Smooth muscle cell (in vitro differentiated cells): ENCODE data around the gene B3GAT3. TPM values are rescaled to one million over a fixed set of nuclear protein-coding genes. Genes with fewer than 3 reads are reported as not detected.
A peak's percentile ranks its signal among the peaks of the same experiment; 100 is the strongest.

Experiments used
- DNase-seq: peaks from one replicate; lab custom pipeline; 2025; ENCODE audit not compliant: unreplicated experiment; lab: John Stamatoyannopoulos, UW
- H2AFZ ChIP-seq: fragments of 200-600 bp; sonication (generic); 2 replicates; pipeline ENCODE4 v1.6.0; 2016; ENCODE audit warnings: antibody characterized with exemption, low read depth, mild to moderate bottlenecking
- H3F3A ChIP-seq: fragments of 200-600 bp; sonication (generic); 2 replicates; pipeline ENCODE4 v1.6.0; 2017; ENCODE audit warnings: antibody characterized with exemption, low read depth
- H3K27ac ChIP-seq: fragments of 200-600 bp; sonication (generic); 2 replicates; pipeline ENCODE4 v1.5.1; 2016; ENCODE audit warnings: low read depth, mild to moderate bottlenecking
- H3K27me3 ChIP-seq: fragments of 200-600 bp; sonication (generic); 2 replicates; pipeline ENCODE4 v1.6.1; 2016; ENCODE audit warnings: low read depth, mild to moderate bottlenecking
- H3K36me3 ChIP-seq: fragments of 200-600 bp; sonication (generic); 2 replicates; pipeline ENCODE4 v1.5.1; 2016; ENCODE audit warnings: low read depth
- H3K4me1 ChIP-seq: fragments of 200-600 bp; sonication (generic); 2 replicates; pipeline ENCODE4 v1.5.1; 2016; ENCODE audit warnings: low read depth
- H3K4me2 ChIP-seq: fragments of 200-600 bp; sonication (generic); 2 replicates; pipeline ENCODE4 v1.6.0; 2016; ENCODE audit warnings: mild to moderate bottlenecking
- H3K4me3 ChIP-seq: fragments of 200-600 bp; sonication (generic); 2 replicates; pipeline ENCODE4 v1.5.1; 2016; ENCODE audit warnings: mild to moderate bottlenecking
- H3K79me2 ChIP-seq: fragments of 200-600 bp; sonication (generic); 2 replicates; pipeline ENCODE4 v1.6.0; 2016; ENCODE audit warnings: low read depth, mild to moderate bottlenecking
- H3K9ac ChIP-seq: fragments of 200-600 bp; sonication (generic); 2 replicates; pipeline ENCODE4 v1.6.0; 2016; ENCODE audit warnings: low read depth
- H3K9me3 ChIP-seq: fragments of 200-600 bp; sonication (generic); replicated peaks from 2 replicates; pipeline ENCODE4 v1.5.1; 2016; ENCODE audit warnings: low read depth
- H4K20me1 ChIP-seq: fragments of 200-600 bp; sonication (generic); 2 replicates; pipeline ENCODE4 v1.6.0; 2016; ENCODE audit warnings: low read depth
- CTCF ChIP-seq: fragments of 200-600 bp; sonication (generic); IDR thresholded peaks from 2 replicates; pipeline ENCODE4 v1.5.1; 2017; ENCODE audit warnings: borderline replicate concordance, mild to moderate bottlenecking, antibody characterized with exemption; ENCODE audit not compliant: insufficient read depth, poor library complexity, severe bottlenecking
- WGBS: methylation state at CpG from one replicate; pipeline ENCODE4 v1.1.7; 2016; ENCODE audit warnings: low lambda C conversion rate; 5-methylcytosine and 5-hydroxymethylcytosine counted together
- polyA plus RNA-seq: library from polyadenylated mRNA; unstranded; fragments of >200 nt; fragmentation: Nextera tagmentation; extraction: Ambion mirVana; gene quantifications from 2 replicates; pipeline ENCODE4 v1.2.1, GENCODE V29; 2016
- total RNA-seq: library from RNA; depleted of rRNA; stranded (reverse); fragments of >200 nt; gene quantifications from 2 replicates; pipeline ENCODE4 v1.2.3, GENCODE V29; 2014

B3GAT3 gene
- total and polyA plus RNA-seq, 2 experiments from 2014 or later = 20.0 to 66.9 TPM

DNA sequence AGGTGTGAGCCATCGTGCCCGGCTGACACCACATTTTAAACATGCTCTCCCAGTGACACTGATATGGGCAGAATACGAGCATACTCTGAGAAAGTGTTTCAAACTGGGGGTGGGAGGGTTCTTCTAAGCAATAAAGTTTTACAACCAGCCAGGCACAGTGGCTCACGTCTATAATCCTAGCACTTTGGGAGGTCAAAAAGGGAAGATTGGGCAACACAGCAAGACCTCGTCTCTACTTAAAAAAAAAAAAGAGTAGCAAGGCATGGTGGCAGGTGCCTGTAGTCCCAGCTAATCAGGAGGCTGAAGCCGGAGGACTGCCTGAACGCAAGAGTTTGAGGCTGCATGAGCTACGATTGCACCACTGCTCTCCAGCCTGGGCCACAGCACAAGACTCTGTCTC is 22.4 kb upstream of the B3GAT3 start:
- Histone ChIP-seq H3K4me3 (no peak overlapping the region), H4K20me1 (peaks cover 10% of the 10 kb centered on the region), H3F3A (peaks cover 3% of the 10 kb centered on the region), H3K4me2 (no peak overlapping the region), H3K27me3 (no peaks in the 10 kb centered on the region), H3K79me2 (peaks cover 60% of the 10 kb centered on the region), H3K36me3 (no peaks in the 10 kb centered on the region), H2AFZ (no peak overlapping the region), H3K27ac (no peak overlapping the region), H3K4me1 (no peaks in the 10 kb centered on the region), H3K9ac (no peak overlapping the region), H3K9me3 (no peaks in the 10 kb centered on the region)
- WGBS = 74% methylated on average over 8 of the region's 8 CpGs
- DNase-seq = no peak
- no peak for TF ChIP-seq CTCF

GRCh38 chr11:62632492-62632891 is 10.7 kb upstream of the B3GAT3 start:
- H3K4me1 ChIP-seq = no peaks in the 10 kb centered on the region
- no peaks in the 10 kb centered on the region for H3K9me3 ChIP-seq
- WGBS = 93% methylated on average over 6 of the region's 6 CpGs
- no peaks in the 10 kb centered on the region for H3K27me3 ChIP-seq
- H2AFZ ChIP-seq = no peak overlapping the region
- no peak for TF ChIP-seq CTCF
- peaks cover 21% of the 10 kb centered on the region for H3K36me3 ChIP-seq
- peaks cover 4% of the 10 kb centered on the region for H3F3A ChIP-seq
- no peak overlapping the region for H3K4me2 ChIP-seq
- no peak overlapping the region for H3K4me3 ChIP-seq
- H3K27ac ChIP-seq = no peak overlapping the region
- DNase-seq = no peak
- no peak overlapping the region for H3K9ac ChIP-seq
- H4K20me1 ChIP-seq = no peaks in the 10 kb centered on the region
- peaks cover 3% of the 10 kb centered on the region for H3K79me2 ChIP-seq

DNA sequence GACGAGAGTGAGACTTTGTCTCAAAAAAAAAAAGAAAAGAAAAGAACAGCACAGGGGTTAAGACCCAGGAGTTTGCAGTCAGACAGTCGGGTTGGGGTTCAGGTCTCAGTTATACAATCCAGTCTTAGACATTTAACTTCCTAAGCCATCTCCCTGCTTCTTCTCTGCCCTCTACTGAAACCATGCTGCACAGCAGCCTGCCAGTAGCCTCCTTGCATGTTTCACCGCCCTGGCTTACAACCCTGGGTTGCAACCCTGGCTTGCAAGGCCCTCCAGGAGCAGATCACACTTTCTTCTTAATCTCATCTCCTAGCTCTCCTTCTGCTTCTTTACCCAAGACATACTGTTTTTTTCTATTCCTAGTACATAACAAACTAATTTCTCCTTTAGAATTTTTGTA is 5.9 kb upstream of the B3GAT3 start:
- H2AFZ ChIP-seq = no peak overlapping the region
- no peak overlapping the region for H3K4me2 ChIP-seq
- no peak for TF ChIP-seq CTCF
- H3K9me3 ChIP-seq = no peaks in the 10 kb centered on the region
- H3K36me3 ChIP-seq = peaks cover 13% of the 10 kb centered on the region
- no peaks in the 10 kb centered on the region for H3K27me3 ChIP-seq
- peaks cover 16% of the 10 kb centered on the region for H3F3A ChIP-seq
- WGBS = 89% methylated on average over 3 of the region's 3 CpGs
- H3K4me3 ChIP-seq = no peak overlapping the region
- H3K4me1 ChIP-seq = no peaks in the 10 kb centered on the region
- no peak overlapping the region for H3K9ac ChIP-seq
- H4K20me1 ChIP-seq = no peaks in the 10 kb centered on the region
- no peaks in the 10 kb centered on the region for H3K79me2 ChIP-seq
- H3K27ac ChIP-seq = no peak overlapping the region
- DNase-seq = no peak

DNA sequence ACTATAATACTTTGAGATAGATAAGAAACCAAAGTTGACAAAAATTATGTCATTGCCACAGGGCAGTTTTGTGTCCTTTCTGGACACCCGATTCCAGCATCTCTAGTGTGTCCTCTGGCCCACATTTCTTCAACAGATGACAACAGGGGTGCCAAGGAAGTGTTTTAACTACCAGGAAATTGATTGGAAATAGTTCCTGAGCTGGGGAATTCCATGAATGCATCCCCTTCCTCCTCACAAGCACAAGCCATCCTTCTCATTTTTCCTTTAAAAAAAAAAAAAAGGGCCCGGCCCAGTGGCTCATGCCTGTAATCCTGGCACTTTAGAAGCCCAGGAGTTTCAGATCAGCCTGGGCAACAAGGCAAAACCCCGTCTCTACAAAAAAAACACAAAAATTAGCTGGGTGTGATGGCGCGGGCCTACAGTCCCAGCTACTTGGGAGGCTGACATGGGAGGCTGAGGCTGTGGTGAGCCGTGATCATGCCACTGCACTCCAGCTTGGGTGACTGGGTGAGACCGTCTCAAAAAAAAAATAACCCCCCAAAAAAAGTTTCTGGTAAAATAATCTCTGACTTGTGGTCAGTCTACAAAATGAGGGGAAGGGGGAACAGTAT is 797 bp upstream of the B3GAT3 start:
- H3K36me3 ChIP-seq = peaks cover 3% of the 10 kb centered on the region
- TF ChIP-seq CTCF = no peak
- H3F3A ChIP-seq = peaks cover 29% of the 10 kb centered on the region
- H3K27ac ChIP-seq = peak overlapping the region; percentile 92
- DNase-seq = no peak
- no peak overlapping the region for H2AFZ ChIP-seq
- H3K79me2 ChIP-seq = peaks cover 13% of the 10 kb centered on the region
- WGBS = 94% methylated on average over 7 of the region's 7 CpGs
- no peaks in the 10 kb centered on the region for H3K27me3 ChIP-seq
- no peaks in the 10 kb centered on the region for H3K9me3 ChIP-seq
- peak overlapping the region; percentile 54 for H3K9ac ChIP-seq
- H3K4me1 ChIP-seq = peaks cover 10% of the 10 kb centered on the region
- peak overlapping the region; percentile 97 for H3K4me2 ChIP-seq
- no peaks in the 10 kb centered on the region for H4K20me1 ChIP-seq
- H3K4me3 ChIP-seq = peak overlapping the region; percentile 57
